Ovary (tissue), 9 donors: ENCODE results near the gene ZNF860. TPM values are rescaled to one million over a fixed set of nuclear protein-coding genes. Genes with fewer than 3 reads are reported as not detected.

ENCODE experiments used
- DNase-seq, 5 donors: peaks; one replicate each; pipeline ENCODE4 v3.0.0-alpha.2; 2019 to 2020
- H3K27ac ChIP-seq, 2 donors: fragments of 200-600 bp; one replicate each; pipeline versions ENCODE4 v1.5.1 to v1.8.0; 2019 to 2022
- H3K27me3 ChIP-seq: fragments of 200-600 bp; one replicate; pipeline ENCODE4 v1.8.0; 2022
- H3K36me3 ChIP-seq: fragments of 200-600 bp; sonication (generic); one replicate; pipeline ENCODE4 v1.5.1; 2019
- H3K4me1 ChIP-seq: one replicate; pipeline ENCODE4 v1.8.1; 2013; ENCODE audit warnings: mild to moderate bottlenecking, moderate library complexity; ENCODE audit not compliant: insufficient read depth
- H3K4me3 ChIP-seq: fragments of 200-600 bp; sonication (generic); one replicate; pipeline ENCODE4 v1.5.1; 2017
- H3K9me3 ChIP-seq, 2 donors: fragments of 200-600 bp in 1 of 2; sonication (generic) in 1 of 2; one replicate each; pipeline versions ENCODE4 v1.5.1 to v1.8.1; 2013 to 2019; ENCODE audit warnings: mild to moderate bottlenecking in 1 of 2, moderate library complexity in 1 of 2
- CTCF ChIP-seq, 3 donors: fragments of 450-650 bp in 2 of 3; fragments of 200-600 bp in 1 of 3; IDR thresholded peaks; one replicate each; pipeline versions ENCODE4 v1.5.1 to v1.8.0; 2016 to 2022; ENCODE audit warnings: antibody characterized with exemption in 3 of 3, mild to moderate bottlenecking in 1 of 3
- EP300 ChIP-seq: sonication (generic); formaldehyde crosslinking; IDR thresholded peaks from one replicate; pipeline ENCODE4 v1.6.1; 2017; ENCODE audit warnings: antibody characterized with exemption
- POLR2A ChIP-seq: fragments of 450-650 bp; IDR thresholded peaks from one replicate; pipeline ENCODE4 v1.6.1; 2017; ENCODE audit warnings: antibody characterized with exemption, mild to moderate bottlenecking, moderate library complexity
- WGBS, 3 donors: extraction: QIAGEN DNeasy Blood & Tissue Kit in 1 of 3; methylation state at CpG; one replicate each; pipeline versions ENCODE4 v1.1.5 to v1.1.7; 2013 to 2017; 5-methylcytosine and 5-hydroxymethylcytosine counted together
- intact Hi-C, 4 donors: fragments of 100-400 bp; cut with DNase I; formaldehyde crosslinking; loops; one replicate each; pipeline versions ENCODE4 v1.11.0 to v1.15.1; 2022 to 2023
- polyA plus RNA-seq, 2 donors: library from polyadenylated mRNA; stranded (reverse); fragments of 200-250 nt in 1 of 2; fragments of 350-450 nt in 1 of 2; fragmentation: Illumina TruSeq in 1 of 2; extraction: RNeasy Lipid Tissue Mini Kit (QIAGEN cat#74804) in 1 of 2; gene quantifications; one replicate each; pipeline ENCODE4 v1.2.3, GENCODE V29; 2013 to 2014
- total RNA-seq, 7 donors: library from RNA; depleted of rRNA in 2 of 7; stranded (reverse); fragments of >200 nt in 2 of 7; fragmentation: NEBNext Ultra II Directional in 3 of 7; extraction: Animal tissue kit (Norgen Biotek cat#: 25700) in 3 of 7; gene quantifications; one replicate each; pipeline versions ENCODE4 v1.1.0 to v1.2.4, GENCODE V29; 2016 to 2023
- donor health status: DM: no; HTN: no; CAD: no; lungs with moderate emphysema.
- donor health status: DM: no; HTN: no; CAD: no.
- donor health status: Bipolar disorder and iron deficiency.
- donor health status: DM: yes; HTN: yes; CAD: no.
- donor health status: DM: no; HTN: no; CAD: no.
- donor health status: DM: yes; HTN: yes; CAD: no.

The ZNF860 gene
- total and polyA plus RNA-seq, 9 donors = 0.28 to 1.6 (median 1.1) TPM

DNA sequence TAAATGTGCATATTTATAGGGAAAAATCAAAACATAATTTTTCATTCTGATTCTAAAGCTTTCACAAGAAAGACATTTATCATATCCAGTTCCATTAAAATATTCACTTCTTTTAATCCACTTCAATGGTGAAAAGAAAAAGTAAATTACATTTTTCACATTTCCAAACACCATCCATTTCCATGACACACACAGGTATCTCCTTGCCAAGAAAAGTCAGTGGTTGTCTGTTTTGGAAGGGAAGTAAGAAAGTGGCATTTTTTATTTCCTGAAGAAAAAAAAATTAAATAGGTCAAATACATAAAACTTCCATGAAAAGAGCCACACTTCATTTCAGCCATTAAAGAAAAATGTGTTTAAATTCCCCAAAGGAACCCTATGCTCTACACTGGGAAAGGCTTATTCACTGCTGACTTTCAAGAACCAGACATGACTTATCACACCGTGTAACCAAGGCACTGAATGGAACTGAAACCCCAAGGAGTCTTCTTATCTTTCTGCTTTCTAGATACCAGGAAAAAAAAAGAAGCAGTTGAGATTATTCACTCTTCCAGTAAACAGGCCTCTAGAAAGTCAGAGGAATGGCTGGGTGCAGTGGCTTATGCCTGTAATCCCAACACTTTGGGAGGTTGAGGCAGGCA, 45.0 kb upstream of the ZNF860 start:
- Histone ChIP-seq H3K27me3 (no peaks in the 10 kb centered on the region), H3K4me1 (peaks cover 2% of the 10 kb centered on the region), H3K9me3 (no peaks in the 10 kb centered on the region), H3K4me3 (no peak overlapping the region), H3K36me3 (no peaks in the 10 kb centered on the region), H3K27ac (no peak overlapping the region)
- no peak for DNase-seq
- TF ChIP-seq POLR2A (no peak), CTCF (IDR thresholded peaks at IDR 0.05) (no peak), EP300 (no peak)
- WGBS, 3 donors = 1 to 4% (median 2%) methylated on average over 1 of the region's 1 CpG
- intact Hi-C loops = no loop called here

DNA sequence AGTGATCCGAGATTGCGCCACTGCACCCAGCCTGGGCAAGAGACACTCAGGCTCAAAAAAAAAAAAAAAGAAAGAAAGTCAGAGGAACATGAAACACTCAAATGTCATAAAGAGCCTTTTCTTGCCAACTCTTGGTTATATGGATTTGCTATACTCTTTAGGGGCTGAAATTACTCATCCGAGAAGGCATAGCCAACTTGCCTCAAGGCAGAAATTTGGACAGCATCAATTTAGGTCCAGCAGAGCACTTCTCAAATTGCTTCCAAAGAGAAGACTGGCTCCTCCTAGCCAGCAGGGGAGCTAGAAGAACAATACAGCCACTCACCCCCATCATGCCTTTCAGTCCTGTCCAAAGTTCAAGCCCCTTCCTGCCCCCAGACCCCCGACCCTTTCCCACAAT, 44.3 kb upstream of the ZNF860 start:
- intact Hi-C loops = no loop called here
- TF ChIP-seq POLR2A (no peak), EP300 (no peak), CTCF (IDR thresholded peaks at IDR 0.05) (no peak)
- Histone ChIP-seq H3K9me3 (no peaks in the 10 kb centered on the region), H3K4me1 (peaks cover 2% of the 10 kb centered on the region), H3K27me3 (no peaks in the 10 kb centered on the region), H3K36me3 (no peaks in the 10 kb centered on the region), H3K4me3 (no peak overlapping the region), H3K27ac (no peak overlapping the region)
- no peak for DNase-seq
- 80 to 95% (median 94%) methylated on average over 4 of the region's 4 CpGs for WGBS, 3 donors

DNA sequence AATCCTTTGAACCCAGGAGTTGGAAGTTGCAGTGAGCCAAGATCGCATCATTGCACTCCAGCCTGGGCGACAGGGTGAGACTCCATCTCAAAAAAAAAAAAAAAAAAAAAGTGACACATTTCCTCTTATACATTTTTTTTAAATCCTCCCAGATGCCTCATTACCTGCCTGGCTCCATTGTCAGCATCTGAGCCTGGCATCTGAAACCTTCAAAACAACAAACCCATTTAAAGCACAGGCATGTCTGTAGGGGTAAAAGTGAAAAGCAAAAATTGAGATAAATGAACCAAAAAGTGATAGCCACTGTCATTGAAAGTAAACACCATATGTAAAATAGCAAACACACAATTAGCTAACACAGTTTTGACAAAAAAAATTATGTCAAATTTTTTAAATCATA, 39.1 kb upstream of the ZNF860 start:
- H3K9me3 ChIP-seq = no peaks in the 10 kb centered on the region
- TF ChIP-seq EP300 = no peak
- TF ChIP-seq POLR2A = no peak
- TF ChIP-seq CTCF (IDR thresholded peaks at IDR 0.05) = no peak
- DNase-seq = no peak
- no peaks in the 10 kb centered on the region for H3K4me1 ChIP-seq
- intact Hi-C loops = no loop called here
- no peak overlapping the region for H3K4me3 ChIP-seq
- no peaks in the 10 kb centered on the region for H3K27me3 ChIP-seq
- H3K27ac ChIP-seq = no peak overlapping the region
- H3K36me3 ChIP-seq = no peaks in the 10 kb centered on the region
- WGBS, 3 donors = 97 to 98% (median 97%) methylated on average over 2 of the region's 2 CpGs

- intact Hi-C loops = no loop called here
- Histone ChIP-seq H3K27me3 (no peaks in the 10 kb centered on the region), H3K9me3 (no peaks in the 10 kb centered on the region), H3K4me1 (no peaks in the 10 kb centered on the region), H3K27ac (no peak overlapping the region), H3K4me3 (no peak overlapping the region), H3K36me3 (no peaks in the 10 kb centered on the region)
- TF ChIP-seq EP300 (no peak), POLR2A (no peak), CTCF (IDR thresholded peaks at IDR 0.05) (no peak)
- DNase-seq = no peak
Observed at GRCh38 chr3:31943041-31943440, 38.5 kb upstream of the ZNF860 start.
